ACC112 (cell line): ENCODE measurements around the gene PLPPR2.

ENCODE experiments used
- H2AFZ ChIP-seq: fragments of 200-600 bp; sonication (generic); one replicate; pipeline ENCODE4 v1.6.0; 2017; ENCODE audit warnings: antibody characterized with exemption, low read length; ENCODE audit not compliant: unreplicated experiment
- H3K27ac ChIP-seq: fragments of 200-600 bp; sonication (generic); 2 replicates; pipeline ENCODE4 v1.5.1; 2014; ENCODE audit warnings: low read depth, mild to moderate bottlenecking, antibody characterized with exemption, low read length, moderate library complexity
- H3K27me3 ChIP-seq: fragments of 200-600 bp; sonication (generic); 2 replicates; pipeline ENCODE4 v1.6.1; 2014; ENCODE audit warnings: mild to moderate bottlenecking, antibody characterized with exemption, low read length, moderate library complexity, mixed read lengths; ENCODE audit not compliant: insufficient read depth
- H3K36me3 ChIP-seq: fragments of 200-600 bp; sonication (generic); 2 replicates; pipeline ENCODE4 v1.6.1; 2016; ENCODE audit warnings: mild to moderate bottlenecking, antibody characterized with exemption, low read length, moderate library complexity, mixed read lengths; ENCODE audit not compliant: insufficient read depth
- H3K4me1 ChIP-seq: fragments of 200-600 bp; sonication (generic); one replicate; pipeline ENCODE4 v1.6.1; 2016; ENCODE audit warnings: low read length, mixed read lengths; ENCODE audit not compliant: insufficient read depth, unreplicated experiment, control insufficient read depth
- H3K4me3 ChIP-seq: fragments of 200-600 bp; sonication (generic); 2 replicates; pipeline ENCODE4 v1.5.1; 2014; ENCODE audit warnings: mild to moderate bottlenecking, low read depth, low read length
- H3K79me2 ChIP-seq: fragments of 200-600 bp; sonication (generic); one replicate; pipeline ENCODE4 v1.6.0; 2016; ENCODE audit warnings: low read length; ENCODE audit not compliant: control insufficient read depth, unreplicated experiment, insufficient read depth

Gene PLPPR2

GRCh38 chr19:11383706-11384048, 28.4 kb downstream of the PLPPR2 start:
- Histone ChIP-seq H3K4me3 (peak overlapping the region; percentile 74), H2AFZ (peak overlapping the region; percentile 33), H3K36me3 (no peaks in the 10 kb centered on the region), H3K27ac (no peak overlapping the region), H3K27me3 (no peaks in the 10 kb centered on the region), H3K79me2 (peaks cover 6% of the 10 kb centered on the region), H3K4me1 (peaks cover 9% of the 10 kb centered on the region)

GRCh38 chr19:11384778-11385129, 29.5 kb downstream of the PLPPR2 start:
- peaks cover 9% of the 10 kb centered on the region for H3K4me1 ChIP-seq
- H2AFZ ChIP-seq: no peak overlapping the region
- H3K27me3 ChIP-seq: no peaks in the 10 kb centered on the region
- no peak overlapping the region for H3K27ac ChIP-seq
- no peak overlapping the region for H3K4me3 ChIP-seq
- H3K36me3 ChIP-seq: no peaks in the 10 kb centered on the region
- peaks cover 5% of the 10 kb centered on the region for H3K79me2 ChIP-seq

- no peaks in the 10 kb centered on the region for H3K4me1 ChIP-seq
- no peaks in the 10 kb centered on the region for H3K27me3 ChIP-seq
- no peak overlapping the region for H3K4me3 ChIP-seq
- H2AFZ ChIP-seq: no peak overlapping the region
- no peaks in the 10 kb centered on the region for H3K79me2 ChIP-seq
- H3K27ac ChIP-seq: no peak overlapping the region
- H3K36me3 ChIP-seq: no peaks in the 10 kb centered on the region
These were observed 32.2 kb downstream of the PLPPR2 start for GRCh38 chr19:11387162-11388034.

GRCh38 chr19:11390359-11390758, 35.1 kb downstream of the PLPPR2 start:
- H3K27me3 ChIP-seq: no peaks in the 10 kb centered on the region
- H3K27ac ChIP-seq: no peak overlapping the region
- no peak overlapping the region for H3K4me3 ChIP-seq
- no peaks in the 10 kb centered on the region for H3K4me1 ChIP-seq
- H3K36me3 ChIP-seq: no peaks in the 10 kb centered on the region
- no peak overlapping the region for H2AFZ ChIP-seq
- H3K79me2 ChIP-seq: no peaks in the 10 kb centered on the region

GRCh38 chr19:11390933-11391680, 35.9 kb downstream of the PLPPR2 start:
- no peak overlapping the region for H2AFZ ChIP-seq
- H3K27me3 ChIP-seq: no peaks in the 10 kb centered on the region
- H3K36me3 ChIP-seq: no peaks in the 10 kb centered on the region
- H3K4me3 ChIP-seq: no peak overlapping the region
- no peak overlapping the region for H3K27ac ChIP-seq
- H3K4me1 ChIP-seq: no peaks in the 10 kb centered on the region
- H3K79me2 ChIP-seq: no peaks in the 10 kb centered on the region

- H3K27ac ChIP-seq: no peak overlapping the region
- no peaks in the 10 kb centered on the region for H3K27me3 ChIP-seq
- no peaks in the 10 kb centered on the region for H3K36me3 ChIP-seq
- no peak overlapping the region for H2AFZ ChIP-seq
- H3K4me3 ChIP-seq: no peak overlapping the region
- no peaks in the 10 kb centered on the region for H3K79me2 ChIP-seq
- H3K4me1 ChIP-seq: no peaks in the 10 kb centered on the region
These were observed 41.9 kb downstream of the PLPPR2 start for GRCh38 chr19:11397089-11397610.

- Histone ChIP-seq H3K36me3 (no peaks in the 10 kb centered on the region), H3K79me2 (no peaks in the 10 kb centered on the region), H3K4me1 (no peaks in the 10 kb centered on the region), H3K4me3 (no peak overlapping the region), H3K27me3 (no peaks in the 10 kb centered on the region), H2AFZ (no peak overlapping the region), H3K27ac (no peak overlapping the region)
These were observed 44.4 kb downstream of the PLPPR2 start for GRCh38 chr19:11399667-11400066.

GRCh38 chr19:11400798-11401197, 45.6 kb downstream of the PLPPR2 start:
- no peaks in the 10 kb centered on the region for H3K4me1 ChIP-seq
- no peak overlapping the region for H3K4me3 ChIP-seq
- H2AFZ ChIP-seq: no peak overlapping the region
- H3K27ac ChIP-seq: no peak overlapping the region
- no peaks in the 10 kb centered on the region for H3K79me2 ChIP-seq
- H3K27me3 ChIP-seq: no peaks in the 10 kb centered on the region
- H3K36me3 ChIP-seq: no peaks in the 10 kb centered on the region

GRCh38 chr19:11401808-11402543, 46.7 kb downstream of the PLPPR2 start:
- no peaks in the 10 kb centered on the region for H3K4me1 ChIP-seq

GRCh38 chr19:11404588-11405222, 49.5 kb downstream of the PLPPR2 start:
- Histone ChIP-seq H3K4me3 (no peak overlapping the region), H3K79me2 (no peaks in the 10 kb centered on the region), H3K27ac (no peak overlapping the region), H3K36me3 (no peaks in the 10 kb centered on the region), H3K4me1 (no peaks in the 10 kb centered on the region), H3K27me3 (no peaks in the 10 kb centered on the region), H2AFZ (no peak overlapping the region)

More at GRCh38 chr19:11401808-11402543, 46.7 kb downstream of the PLPPR2 start:
- H3K4me3 ChIP-seq: no peak overlapping the region
- H3K27ac ChIP-seq: no peak overlapping the region
- H3K36me3 ChIP-seq: no peaks in the 10 kb centered on the region
- H2AFZ ChIP-seq: no peak overlapping the region
- no peaks in the 10 kb centered on the region for H3K27me3 ChIP-seq
- no peaks in the 10 kb centered on the region for H3K79me2 ChIP-seq
